ENCODE measurements around the gene BOD1L1.

The BOD1L1 gene

DNA sequence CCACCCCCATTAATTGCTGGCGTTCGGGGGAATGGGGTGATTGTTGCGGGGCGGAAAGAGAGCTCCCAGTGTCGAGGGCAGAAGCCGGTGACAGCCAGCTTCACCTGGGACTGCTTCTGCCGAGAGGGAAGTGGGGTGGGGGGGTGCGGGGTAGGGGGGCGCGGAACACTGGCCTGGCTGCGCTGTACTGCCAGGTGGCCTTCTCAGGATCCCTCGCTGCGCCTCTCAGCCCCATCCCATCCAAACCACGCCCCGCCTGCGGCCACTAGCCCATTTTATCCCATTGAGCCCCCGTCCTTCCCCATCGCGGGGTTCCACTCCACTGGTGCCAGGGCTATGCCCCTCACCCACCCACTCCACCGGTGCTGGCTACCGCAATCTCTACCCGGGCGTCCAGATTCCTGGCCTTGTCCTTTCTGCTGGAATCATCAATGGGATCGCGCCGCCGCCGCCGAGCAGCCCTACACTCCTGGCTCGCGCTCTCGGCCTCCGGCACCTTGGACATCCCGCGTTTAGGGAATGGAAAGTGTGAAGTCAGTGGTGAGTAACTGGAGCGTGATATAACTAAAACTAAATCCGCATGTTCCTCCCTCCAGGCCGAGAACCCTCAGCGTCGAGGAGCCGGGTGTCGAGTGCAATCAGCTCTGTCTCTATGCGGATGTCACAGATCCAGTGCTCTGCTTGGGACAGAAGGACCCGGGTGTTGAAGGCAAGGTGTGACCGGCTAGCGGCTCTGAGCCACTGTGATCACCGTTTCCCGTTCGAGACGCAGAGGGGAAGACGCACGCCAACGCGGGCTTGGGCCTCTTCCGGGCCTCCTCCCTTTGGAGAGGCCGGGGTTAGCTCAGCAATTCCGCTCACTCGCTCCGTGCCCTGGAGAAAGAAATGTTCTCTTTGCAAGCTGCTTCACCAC is 103.7 kb downstream of the BOD1L1 start:
- no peak for DNase-seq

DNA sequence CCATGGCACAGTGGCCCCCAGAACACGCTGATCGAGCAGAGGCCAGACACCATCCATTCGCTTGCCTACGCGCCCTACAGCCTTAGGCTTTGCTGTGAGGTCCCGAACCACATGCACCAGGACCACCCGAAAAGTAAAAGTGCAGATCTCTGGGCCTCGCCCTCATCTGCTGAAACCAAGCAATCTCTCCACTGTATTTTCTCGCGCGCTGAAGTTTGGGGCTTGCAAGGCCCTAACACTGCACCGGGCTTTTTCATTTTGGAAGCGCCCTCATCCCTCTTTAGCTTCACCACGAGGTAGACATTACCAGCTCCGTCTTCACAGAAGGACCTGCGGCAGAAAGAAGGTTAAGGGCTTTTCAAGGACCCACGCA is 104.4 kb downstream of the BOD1L1 start:
- no peak for DNase-seq

DNA sequence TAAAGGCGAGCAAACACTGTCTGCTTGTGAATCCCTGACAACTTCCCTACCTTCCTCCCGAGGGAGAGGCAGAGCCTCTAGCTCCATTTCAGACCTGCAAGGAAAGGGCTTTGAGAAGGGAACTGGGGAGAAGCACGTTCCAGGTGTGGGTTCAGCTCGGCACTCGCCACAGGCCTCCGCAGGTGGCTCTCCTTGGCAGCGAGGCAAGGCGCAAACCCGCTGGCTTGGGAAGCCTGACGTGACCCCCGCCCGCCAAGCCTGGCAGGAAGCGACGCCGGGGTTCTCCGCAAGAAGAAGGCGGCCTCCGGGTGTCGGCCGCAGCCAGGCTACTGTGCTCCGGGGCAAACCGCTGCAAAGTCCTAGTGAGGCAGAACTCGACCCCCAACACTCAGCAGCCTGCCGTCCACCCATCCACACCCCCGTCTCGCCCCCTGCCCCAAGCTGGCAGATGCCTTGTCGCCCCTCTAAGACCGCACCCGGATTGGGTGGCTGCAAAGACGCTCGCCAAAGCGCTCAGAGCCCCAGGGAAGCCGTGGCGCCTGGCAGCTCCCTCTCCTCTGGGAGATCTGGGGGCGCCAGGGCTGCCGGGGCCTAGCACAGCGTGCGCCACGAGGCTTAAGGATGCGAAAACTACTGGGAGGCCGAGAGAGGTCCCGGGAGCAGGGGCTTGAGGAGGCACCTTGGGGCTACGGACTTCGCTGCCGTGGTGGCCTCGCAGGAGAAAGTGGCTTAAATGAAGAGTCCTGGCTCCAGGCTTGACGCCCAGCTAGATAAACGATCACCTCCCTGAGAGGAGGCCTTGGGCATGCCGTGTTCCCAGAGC is 105.0 kb downstream of the BOD1L1 start:
- no peak for DNase-seq

DNA sequence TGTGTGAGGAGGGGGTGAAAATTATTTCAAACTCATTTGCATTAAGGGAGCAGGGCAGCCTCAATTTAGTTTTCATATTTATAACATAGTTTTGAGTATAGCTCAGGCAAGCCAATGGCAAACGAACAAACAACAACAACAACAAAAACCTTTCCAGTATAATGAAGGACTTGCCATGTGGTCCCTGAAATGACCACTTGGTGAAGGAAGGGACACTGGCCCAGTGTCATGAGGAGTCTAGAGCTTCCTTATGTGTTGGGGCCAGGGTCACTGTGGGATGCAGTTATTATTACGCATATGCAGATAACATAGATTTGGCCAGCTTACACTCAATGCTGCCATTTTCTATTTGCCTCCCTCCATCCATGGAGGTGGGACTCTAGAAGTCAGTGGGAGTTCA is 106.5 kb downstream of the BOD1L1 start:
- DNase-seq, result no peak
